ENCODE results near the gene EIF4G1.
"Not testable (repeated sequence)": the region's sequence is repeated elsewhere in the genome, so short reads cannot be mapped to it uniquely, and the experiment has no call there.

EIF4G1 gene

GRCh38 chr3:184335661-184336546 lies 21.5 kb downstream of the EIF4G1 start:
- peak; percentile 77 for DNase-seq (ENCODE audit: low read depth)

- DNase-seq (ENCODE audit: low read depth), result no peak
Observed at GRCh38 chr3:184336547-184337398, 22.4 kb downstream of the EIF4G1 start.

- no peak for DNase-seq (ENCODE audit: low read depth)
Observed at GRCh38 chr3:184337399-184337714, 23.0 kb downstream of the EIF4G1 start, which contains the start of gene FAM131A. Gene FAM131A (plus strand): TSS chr3:184337600. CDS start chr3:184337631, 31 bp downstream.

GRCh38 chr3:184337981-184338380 lies 23.6 kb downstream of the EIF4G1 start:
- no peak for DNase-seq (ENCODE audit: low read depth)

- no peak for DNase-seq (ENCODE audit: low read depth)
Observed at GRCh38 chr3:184338511-184338945, 24.1 kb downstream of the EIF4G1 start.

- DNase-seq (ENCODE audit: low read depth), result no peak
Observed at GRCh38 chr3:184339001-184339400, 24.6 kb downstream of the EIF4G1 start.

GRCh38 chr3:184339451-184340135 lies 25.2 kb downstream of the EIF4G1 start:
- not testable (repeated sequence) for DNase-seq (ENCODE audit: low read depth)

GRCh38 chr3:184341925-184342324 lies 27.5 kb downstream of the EIF4G1 start:
- DNase-seq (ENCODE audit: low read depth), result no peak

GRCh38 chr3:184343200-184343876 lies 28.9 kb downstream of the EIF4G1 start:
- DNase-seq (ENCODE audit: low read depth), result no peak

- DNase-seq (ENCODE audit: low read depth), result no peak
Observed at GRCh38 chr3:184344579-184345316, 30.3 kb downstream of the EIF4G1 start.

- DNase-seq (ENCODE audit: low read depth), result no peak
Observed at GRCh38 chr3:184345317-184346144, 31.1 kb downstream of the EIF4G1 start.

- no peak for DNase-seq (ENCODE audit: low read depth)
Observed at GRCh38 chr3:184346480-184347190, 32.2 kb downstream of the EIF4G1 start.

- DNase-seq (ENCODE audit: low read depth), result no peak
Observed at GRCh38 chr3:184347321-184348056, 33.1 kb downstream of the EIF4G1 start.

- no peak for DNase-seq (ENCODE audit: low read depth)
Observed at GRCh38 chr3:184348057-184348382, 33.6 kb downstream of the EIF4G1 start.

- no peak for DNase-seq (ENCODE audit: low read depth)
Observed at GRCh38 chr3:184349563-184350470, 35.4 kb downstream of the EIF4G1 start.

GRCh38 chr3:184350618-184351017 lies 36.2 kb downstream of the EIF4G1 start:
- no peak for DNase-seq (ENCODE audit: low read depth)

GRCh38 chr3:184351511-184352148 lies 37.2 kb downstream of the EIF4G1 start:
- no peak for DNase-seq (ENCODE audit: low read depth)
